ENCODE results near the gene EVX2. TPM values are rescaled to one million over a fixed set of nuclear protein-coding genes. Genes with fewer than 3 reads are reported as not detected.

The EVX2 gene
- total RNA-seq, 1 experiment from 2014 or later, result not detected

DNA sequence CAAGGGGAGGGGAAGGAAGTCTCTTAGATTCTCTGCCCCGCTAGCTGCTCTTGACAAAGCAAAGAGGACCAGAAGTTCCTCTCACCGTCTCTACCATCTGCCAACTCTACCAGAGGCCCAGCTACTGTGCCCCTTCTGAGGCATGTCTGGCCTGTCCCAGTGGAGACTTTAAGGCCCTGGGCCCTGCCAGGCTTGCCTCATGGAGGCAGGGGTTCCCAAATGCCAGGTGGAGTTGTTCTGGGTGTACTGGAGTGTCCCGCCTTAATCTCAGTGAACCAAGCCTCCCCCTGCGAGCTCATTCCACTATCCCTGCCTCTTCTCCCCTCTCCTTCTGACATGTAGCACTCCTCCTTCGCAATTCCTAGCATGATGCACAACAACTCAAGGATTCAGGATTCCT is 18.1 kb upstream of the EVX2 start:
- Mint-ChIP-seq H3K36me3 (no peaks in the 10 kb centered on the region), H3K9me3 (no peaks in the 10 kb centered on the region)
- TF ChIP-seq ZNF232 (CRISPR knock-in tag; IDR thresholded peaks at IDR 0.05), result no peak
- TF ChIP-seq SP1 (CRISPR knock-in tag; conservative IDR thresholded peaks at IDR 0.05), result no peak
- no peak for TF ChIP-seq EMX1 (CRISPR knock-in tag; IDR thresholded peaks at IDR 0.05)
- TF ChIP-seq RORB (CRISPR knock-in tag; IDR thresholded peaks at IDR 0.05), result no peak
- no peak for TF ChIP-seq MLX (CRISPR knock-in tag; IDR thresholded peaks at IDR 0.05)
- no peak for TF ChIP-seq ELF4 (CRISPR knock-in tag; IDR thresholded peaks at IDR 0.05; ENCODE audit: low read depth)
- TF ChIP-seq ZNF416 (CRISPR knock-in tag; IDR thresholded peaks at IDR 0.05), result no peak
- TF ChIP-seq, protein P1, sequence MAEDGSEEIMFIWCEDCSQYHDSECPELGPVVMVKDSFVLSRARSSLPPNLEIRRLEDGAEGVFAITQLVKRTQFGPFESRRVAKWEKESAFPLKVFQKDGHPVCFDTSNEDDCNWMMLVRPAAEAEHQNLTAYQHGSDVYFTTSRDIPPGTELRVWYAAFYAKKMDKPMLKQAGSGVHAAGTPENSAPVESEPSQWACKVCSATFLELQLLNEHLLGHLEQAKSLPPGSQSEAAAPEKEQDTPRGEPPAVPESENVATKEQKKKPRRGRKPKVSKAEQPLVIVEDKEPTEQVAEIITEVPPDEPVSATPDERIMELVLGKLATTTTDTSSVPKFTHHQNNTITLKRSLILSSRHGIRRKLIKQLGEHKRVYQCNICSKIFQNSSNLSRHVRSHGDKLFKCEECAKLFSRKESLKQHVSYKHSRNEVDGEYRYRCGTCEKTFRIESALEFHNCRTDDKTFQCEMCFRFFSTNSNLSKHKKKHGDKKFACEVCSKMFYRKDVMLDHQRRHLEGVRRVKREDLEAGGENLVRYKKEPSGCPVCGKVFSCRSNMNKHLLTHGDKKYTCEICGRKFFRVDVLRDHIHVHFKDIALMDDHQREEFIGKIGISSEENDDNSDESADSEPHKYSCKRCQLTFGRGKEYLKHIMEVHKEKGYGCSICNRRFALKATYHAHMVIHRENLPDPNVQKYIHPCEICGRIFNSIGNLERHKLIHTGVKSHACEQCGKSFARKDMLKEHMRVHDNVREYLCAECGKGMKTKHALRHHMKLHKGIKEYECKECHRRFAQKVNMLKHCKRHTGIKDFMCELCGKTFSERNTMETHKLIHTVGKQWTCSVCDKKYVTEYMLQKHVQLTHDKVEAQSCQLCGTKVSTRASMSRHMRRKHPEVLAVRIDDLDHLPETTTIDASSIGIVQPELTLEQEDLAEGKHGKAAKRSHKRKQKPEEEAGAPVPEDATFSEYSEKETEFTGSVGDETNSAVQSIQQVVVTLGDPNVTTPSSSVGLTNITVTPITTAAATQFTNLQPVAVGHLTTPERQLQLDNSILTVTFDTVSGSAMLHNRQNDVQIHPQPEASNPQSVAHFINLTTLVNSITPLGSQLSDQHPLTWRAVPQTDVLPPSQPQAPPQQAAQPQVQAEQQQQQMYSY (CRISPR knock-in tag; IDR thresholded peaks at IDR 0.05), result no peak
- TF ChIP-seq TCF7 (CRISPR knock-in tag; IDR thresholded peaks at IDR 0.05; ENCODE audit: low read depth), result no peak
- no peak for TF ChIP-seq ATF3 (CRISPR knock-in tag; conservative IDR thresholded peaks at IDR 0.05)

GRCh38 chr2:176101216-176101830 is 17.6 kb upstream of the EVX2 start:
- no peak overlapping the region for H3K4me3 Mint-ChIP-seq
- ChIA-PET POLR2A (no interaction called here), CTCF (no interaction called here)
- no peak for DNase-seq (ENCODE audit: low spot score)
- no peaks in the 10 kb centered on the region for H3K9me3 Mint-ChIP-seq
- H3K36me3 Mint-ChIP-seq, result no peaks in the 10 kb centered on the region
- H3K4me1 Mint-ChIP-seq, result peaks cover 60% of the 10 kb centered on the region
- no peak for TF ChIP-seq TEAD1 (CRISPR knock-in tag; IDR thresholded peaks at IDR 0.05)
- peaks cover 99% of the 10 kb centered on the region for H3K27me3 Mint-ChIP-seq (ENCODE audit: low read depth)
- H3K27ac Mint-ChIP-seq, result no peak overlapping the region
- no peak for ATAC-seq

More for the DNA sequence above, 18.1 kb upstream of the EVX2 start:
- H3K27ac Mint-ChIP-seq, result no peak overlapping the region
- CTCF ChIA-PET, result no interaction called here
- peaks cover 56% of the 10 kb centered on the region for H3K4me1 Mint-ChIP-seq
- no peak overlapping the region for H3K4me3 Mint-ChIP-seq
- POLR2A ChIA-PET, result no interaction called here
- ATAC-seq, result no peak
- no peak for DNase-seq (ENCODE audit: low spot score)
- peaks cover 99% of the 10 kb centered on the region for H3K27me3 Mint-ChIP-seq (ENCODE audit: low read depth)

DNA sequence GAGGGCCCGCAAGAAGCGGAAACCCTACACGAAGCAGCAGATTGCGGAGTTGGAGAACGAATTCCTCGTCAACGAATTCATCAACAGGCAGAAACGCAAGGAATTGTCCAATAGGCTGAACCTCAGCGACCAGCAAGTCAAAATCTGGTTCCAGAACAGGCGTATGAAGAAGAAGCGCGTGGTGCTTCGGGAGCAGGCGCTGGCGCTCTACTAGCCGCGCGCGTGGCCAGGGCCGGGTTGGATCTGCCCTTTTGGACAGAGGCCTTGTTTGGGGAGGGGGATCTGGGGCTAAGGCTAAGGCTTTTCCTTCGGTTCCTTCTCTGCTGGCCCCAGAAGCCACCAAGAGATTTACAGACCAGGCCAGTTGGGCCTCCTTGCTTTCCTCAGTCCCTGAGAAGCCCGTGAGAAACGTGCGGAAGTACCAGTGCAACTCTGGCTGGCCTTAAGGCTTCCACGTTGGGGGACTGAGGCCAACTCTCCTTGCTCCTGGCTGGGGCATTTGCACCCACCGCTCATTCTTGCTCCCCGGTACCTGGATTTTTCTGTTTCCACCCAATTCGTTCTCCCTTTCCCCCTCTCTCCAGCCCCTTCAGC is 16.9 kb upstream of the EVX2 start:
- H3K4me1 Mint-ChIP-seq, result peaks cover 59% of the 10 kb centered on the region
- TF ChIP-seq, protein P2, sequence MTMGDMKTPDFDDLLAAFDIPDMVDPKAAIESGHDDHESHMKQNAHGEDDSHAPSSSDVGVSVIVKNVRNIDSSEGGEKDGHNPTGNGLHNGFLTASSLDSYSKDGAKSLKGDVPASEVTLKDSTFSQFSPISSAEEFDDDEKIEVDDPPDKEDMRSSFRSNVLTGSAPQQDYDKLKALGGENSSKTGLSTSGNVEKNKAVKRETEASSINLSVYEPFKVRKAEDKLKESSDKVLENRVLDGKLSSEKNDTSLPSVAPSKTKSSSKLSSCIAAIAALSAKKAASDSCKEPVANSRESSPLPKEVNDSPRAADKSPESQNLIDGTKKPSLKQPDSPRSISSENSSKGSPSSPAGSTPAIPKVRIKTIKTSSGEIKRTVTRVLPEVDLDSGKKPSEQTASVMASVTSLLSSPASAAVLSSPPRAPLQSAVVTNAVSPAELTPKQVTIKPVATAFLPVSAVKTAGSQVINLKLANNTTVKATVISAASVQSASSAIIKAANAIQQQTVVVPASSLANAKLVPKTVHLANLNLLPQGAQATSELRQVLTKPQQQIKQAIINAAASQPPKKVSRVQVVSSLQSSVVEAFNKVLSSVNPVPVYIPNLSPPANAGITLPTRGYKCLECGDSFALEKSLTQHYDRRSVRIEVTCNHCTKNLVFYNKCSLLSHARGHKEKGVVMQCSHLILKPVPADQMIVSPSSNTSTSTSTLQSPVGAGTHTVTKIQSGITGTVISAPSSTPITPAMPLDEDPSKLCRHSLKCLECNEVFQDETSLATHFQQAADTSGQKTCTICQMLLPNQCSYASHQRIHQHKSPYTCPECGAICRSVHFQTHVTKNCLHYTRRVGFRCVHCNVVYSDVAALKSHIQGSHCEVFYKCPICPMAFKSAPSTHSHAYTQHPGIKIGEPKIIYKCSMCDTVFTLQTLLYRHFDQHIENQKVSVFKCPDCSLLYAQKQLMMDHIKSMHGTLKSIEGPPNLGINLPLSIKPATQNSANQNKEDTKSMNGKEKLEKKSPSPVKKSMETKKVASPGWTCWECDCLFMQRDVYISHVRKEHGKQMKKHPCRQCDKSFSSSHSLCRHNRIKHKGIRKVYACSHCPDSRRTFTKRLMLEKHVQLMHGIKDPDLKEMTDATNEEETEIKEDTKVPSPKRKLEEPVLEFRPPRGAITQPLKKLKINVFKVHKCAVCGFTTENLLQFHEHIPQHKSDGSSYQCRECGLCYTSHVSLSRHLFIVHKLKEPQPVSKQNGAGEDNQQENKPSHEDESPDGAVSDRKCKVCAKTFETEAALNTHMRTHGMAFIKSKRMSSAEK (CRISPR knock-in tag; IDR thresholded peaks at IDR 0.05; ENCODE audit: borderline replicate concordance), result no peak
- TF ChIP-seq ESRRA (CRISPR knock-in tag; IDR thresholded peaks at IDR 0.05; ENCODE audit: borderline replicate concordance) (no peak), ZNF219 (CRISPR knock-in tag; IDR thresholded peaks at IDR 0.05; ENCODE audit: borderline replicate concordance) (no peak), MAX (CRISPR knock-in tag; IDR thresholded peaks at IDR 0.05) (no peak), AR (CRISPR knock-in tag; IDR thresholded peaks at IDR 0.05) (no peak), ATF1 (CRISPR knock-in tag; IDR thresholded peaks at IDR 0.05) (no peak), SOX15 (CRISPR knock-in tag; IDR thresholded peaks at IDR 0.05) (no peak), NR2C2 (CRISPR knock-in tag; IDR thresholded peaks at IDR 0.05) (no peak), SMAD4 (CRISPR knock-in tag; IDR thresholded peaks at IDR 0.05) (no peak), ZNF138 (CRISPR knock-in tag; conservative IDR thresholded peaks at IDR 0.05) (no peak)

More for the DNA sequence above, 16.9 kb upstream of the EVX2 start:
- ATAC-seq (no peak), DNase-seq (ENCODE audit: low spot score) (no peak)
- H3K27ac Mint-ChIP-seq, result no peak overlapping the region
- CTCF ChIA-PET, result no interaction called here
- no peaks in the 10 kb centered on the region for H3K9me3 Mint-ChIP-seq
- H3K36me3 Mint-ChIP-seq, result no peaks in the 10 kb centered on the region
- H3K4me3 Mint-ChIP-seq, result peak overlapping the region; percentile 31
- peaks cover 99% of the 10 kb centered on the region for H3K27me3 Mint-ChIP-seq (ENCODE audit: low read depth)
- POLR2A ChIA-PET, result no interaction called here

Data from WTC11 (cell line).